K562 (cell line): ENCODE results near the gene TMCC2.

ENCODE experiments used
- ATF2 ChIP-seq: sonication (generic); formaldehyde crosslinking; IDR thresholded peaks from 2 replicates; pipeline ENCODE4 v1.8.1; 2022; ENCODE audit warnings: missing genetic modification reagents
- CTCF ChIP-seq, 3 experiments: IDR thresholded peaks in 2 of 3; conservative IDR thresholded peaks in 1 of 3; 2 replicates each; pipeline ENCODE4 v1.5.1; 2011 to 2012; ENCODE audit warnings: low read length in 3 of 3, mild to moderate bottlenecking in 3 of 3, control low read depth in 2 of 3, improper control_type of control experiment in 1 of 3, inconsistent platforms in 1 of 3, low read depth in 1 of 3, mixed read lengths in 1 of 3, moderate library complexity in 1 of 3; ENCODE audit not compliant: insufficient read depth in 2 of 3
- EP300 ChIP-seq: IDR thresholded peaks from 2 replicates; pipeline ENCODE4 v1.6.1; 2012; ENCODE audit warnings: low read length, improper control_type of control experiment
- GABPA ChIP-seq: fragments of 200-800 bp; sonication (Bioruptor generic); conservative IDR thresholded peaks from 2 replicates; pipeline ENCODE4 v1.6.1; 2016; ENCODE audit warnings: low read depth, missing genetic modification characterization, missing compliant biosample characterization
- HMGXB4 ChIP-seq: sonication (generic); formaldehyde crosslinking; IDR thresholded peaks from 2 replicates; pipeline ENCODE4 v1.8.1; 2023; ENCODE audit warnings: mild to moderate bottlenecking, missing genetic modification reagents
- MEF2A ChIP-seq: IDR thresholded peaks from 2 replicates; pipeline ENCODE4 v1.6.1; 2011; ENCODE audit warnings: low read depth, mild to moderate bottlenecking, low read length, moderate library complexity; ENCODE audit not compliant: control insufficient read depth
- RAD21 ChIP-seq, 2 experiments: fragments of 250-450 bp in 1 of 2; fragments of 450-650 bp in 1 of 2; sonication (Bioruptor Pico) in 1 of 2; formaldehyde crosslinking in 1 of 2; IDR thresholded peaks in 1 of 2; conservative IDR thresholded peaks in 1 of 2; 2 replicates each; pipeline versions ENCODE4 v1.4.0 to v1.8.0; 2020 to 2022; ENCODE audit warnings: mild to moderate bottlenecking in 2 of 2, moderate library complexity in 1 of 2
- TCF7L2 ChIP-seq: fragments of 150-350 bp; IDR thresholded peaks from 2 replicates; pipeline ENCODE4 v1.6.1; 2016; ENCODE audit warnings: low read depth, mild to moderate bottlenecking, low read length, moderate library complexity
- ZBTB33 ChIP-seq: sonication (generic); formaldehyde crosslinking; IDR thresholded peaks from 2 replicates; pipeline ENCODE4 v1.8.1; 2023; ENCODE audit warnings: mild to moderate bottlenecking, missing genetic modification reagents
- ZFX ChIP-seq: sonication (generic); formaldehyde crosslinking; IDR thresholded peaks from 2 replicates; pipeline ENCODE4 v1.8.0; 2022; ENCODE audit warnings: mild to moderate bottlenecking, missing genetic modification reagents, moderate library complexity

GRCh38 chr1:205269711-205270110 is 42.0 kb downstream of the TMCC2 start:
- TF ChIP-seq ZFX (CRISPR knock-in tag) (no peak), RAD21 (CRISPR knock-in tag; conservative IDR thresholded peaks at IDR 0.05 in 1 of 2, IDR thresholded peaks at IDR 0.05 in 1 of 2) (no peak), TCF7L2 (no peak), EP300 (no peak), MEF2A (no peak), ZBTB33 (CRISPR knock-in tag) (no peak), GABPA (no peak), HMGXB4 (CRISPR knock-in tag) (no peak), CTCF (IDR thresholded peaks at IDR 0.05 in 2 of 3, conservative IDR thresholded peaks at IDR 0.05 in 1 of 3; ENCODE audit: insufficient read depth in 2 of 3, low read depth in 1 of 3, low read length in 3 of 3) (no peak), ATF2 (no peak)
